Mesendoderm (in vitro differentiated cells): ENCODE data around the gene LPIN3.

Experiments used
- DNase-seq: peaks from one replicate; pipeline ENCODE4 v3.0.0; 2013
- H2AK5ac ChIP-seq: 2 replicates; pipeline ENCODE4 v1.6.1; 2013; ENCODE audit warnings: low read length, inconsistent platforms
- H2BK120ac ChIP-seq: 2 replicates; pipeline ENCODE4 v1.6.1; 2013; ENCODE audit warnings: low read depth, mild to moderate bottlenecking, low read length, moderate library complexity, mixed read lengths
- H2BK15ac ChIP-seq: replicated peaks from 2 replicates; pipeline ENCODE4 v1.6.1; 2013; ENCODE audit warnings: low read depth, mild to moderate bottlenecking, moderate library complexity
- H2BK5ac ChIP-seq: 2 replicates; pipeline ENCODE4 v1.6.1; 2013; ENCODE audit warnings: low read length, inconsistent platforms
- H3K18ac ChIP-seq: 2 replicates; pipeline ENCODE4 v1.6.1; 2013; ENCODE audit warnings: mild to moderate bottlenecking, low read length, mixed read lengths
- H3K23ac ChIP-seq: one replicate; pipeline ENCODE4 v1.6.1; 2013; ENCODE audit warnings: low read length
- H3K27ac ChIP-seq: 2 replicates; pipeline ENCODE4 v1.5.1; 2013; ENCODE audit warnings: low read depth, mild to moderate bottlenecking, inconsistent platforms, low read length, moderate library complexity
- H3K27me3 ChIP-seq: 2 replicates; pipeline ENCODE4 v1.6.1; 2013; ENCODE audit warnings: low read length, control low read depth, mild to moderate bottlenecking, inconsistent platforms; ENCODE audit not compliant: insufficient read depth, poor library complexity
- H3K36me3 ChIP-seq: 2 replicates; pipeline ENCODE4 v1.6.1; 2013; ENCODE audit warnings: low read length, inconsistent platforms; ENCODE audit not compliant: control insufficient read depth, insufficient read depth
- H3K4ac ChIP-seq: one replicate; pipeline ENCODE4 v1.6.1; 2013; ENCODE audit warnings: low read depth, mild to moderate bottlenecking, low read length, moderate library complexity
- H3K4me1 ChIP-seq: 2 replicates; pipeline ENCODE4 v1.6.1; 2013; ENCODE audit warnings: low read depth, low read length, inconsistent platforms; ENCODE audit not compliant: control insufficient read depth
- H3K4me2 ChIP-seq: 2 replicates; pipeline ENCODE4 v1.6.1; 2013; ENCODE audit warnings: low read length
- H3K4me3 ChIP-seq: 2 replicates; pipeline ENCODE4 v1.5.1; 2013; ENCODE audit warnings: mild to moderate bottlenecking, low read length
- H3K56ac ChIP-seq: one replicate; pipeline ENCODE4 v1.6.1; 2013; ENCODE audit warnings: low read length
- H3K79me1 ChIP-seq: 2 replicates; pipeline ENCODE4 v1.6.1; 2013; ENCODE audit warnings: low read length, inconsistent platforms
- H3K79me2 ChIP-seq: 2 replicates; pipeline ENCODE4 v1.6.1; 2013; ENCODE audit warnings: mild to moderate bottlenecking, low read length; ENCODE audit not compliant: control insufficient read depth, insufficient read depth
- H3K9ac ChIP-seq: 2 replicates; pipeline ENCODE4 v1.6.1; 2013; ENCODE audit warnings: low read length, inconsistent platforms
- H4K5ac ChIP-seq: one replicate; pipeline ENCODE4 v1.6.1; 2013; ENCODE audit warnings: low read length
- H4K8ac ChIP-seq: one replicate; pipeline ENCODE4 v1.6.1; 2013; ENCODE audit warnings: low read depth, mild to moderate bottlenecking, control low read depth, low read length, moderate library complexity
- WGBS: extraction: QIAGEN DNeasy Blood & Tissue Kit; methylation state at CpG from one replicate; pipeline ENCODE4 v1.1.7; 2013; ENCODE audit warnings: low lambda C conversion rate, missing lambda C conversion rate; ENCODE audit not compliant: insufficient coverage; ENCODE audit errors: extremely low coverage; 5-methylcytosine and 5-hydroxymethylcytosine counted together

Gene LPIN3

GRCh38 chr20:41380551-41381193 lies 40.1 kb downstream of the LPIN3 start:
- Histone ChIP-seq H4K8ac (no peak overlapping the region), H3K79me2 (no peaks in the 10 kb centered on the region), H3K27ac (no peak overlapping the region), H3K18ac (no peak overlapping the region), H3K4me1 (no peaks in the 10 kb centered on the region), H4K5ac (no peak overlapping the region), H3K4me3 (no peak overlapping the region), H3K79me1 (no peaks in the 10 kb centered on the region), H3K27me3 (no peaks in the 10 kb centered on the region), H3K36me3 (no peaks in the 10 kb centered on the region), H3K4me2 (no peak overlapping the region), H3K23ac (no peak overlapping the region), H3K9ac (no peak overlapping the region), H3K4ac (no peak overlapping the region), H3K56ac (no peak overlapping the region), H2BK15ac (no peak overlapping the region), H2BK120ac (no peak overlapping the region), H2BK5ac (no peak overlapping the region), H2AK5ac (no peak overlapping the region)
- no CpG with 5 or more reads among the region's 12 CpGs for WGBS
- DNase-seq: no peak

GRCh38 chr20:41382791-41383305 lies 42.2 kb downstream of the LPIN3 start:
- Histone ChIP-seq H3K56ac (no peak overlapping the region), H3K9ac (no peak overlapping the region), H2BK5ac (no peak overlapping the region), H2BK15ac (no peak overlapping the region), H3K27me3 (no peaks in the 10 kb centered on the region), H3K4me1 (no peaks in the 10 kb centered on the region), H3K18ac (no peak overlapping the region), H2BK120ac (no peak overlapping the region), H3K79me2 (no peaks in the 10 kb centered on the region), H3K23ac (no peak overlapping the region), H3K79me1 (no peaks in the 10 kb centered on the region), H3K4me3 (no peak overlapping the region), H3K27ac (no peak overlapping the region), H3K4me2 (no peak overlapping the region), H3K4ac (no peak overlapping the region), H3K36me3 (no peaks in the 10 kb centered on the region), H4K8ac (no peak overlapping the region), H4K5ac (no peak overlapping the region), H2AK5ac (no peak overlapping the region)
- no CpG with 5 or more reads among the region's 7 CpGs for WGBS
- DNase-seq: no peak

GRCh38 chr20:41386502-41387427 lies 46.1 kb downstream of the LPIN3 start:
- Histone ChIP-seq H3K36me3 (no peaks in the 10 kb centered on the region), H3K56ac (no peak overlapping the region)

GRCh38 chr20:41387444-41387851 lies 46.8 kb downstream of the LPIN3 start:
- Histone ChIP-seq H3K18ac (no peak overlapping the region), H3K4me1 (no peaks in the 10 kb centered on the region), H3K9ac (no peak overlapping the region), H3K36me3 (no peaks in the 10 kb centered on the region), H2BK120ac (no peak overlapping the region), H3K4me2 (no peak overlapping the region), H3K4me3 (no peak overlapping the region), H2AK5ac (no peak overlapping the region), H2BK15ac (no peak overlapping the region), H3K56ac (no peak overlapping the region), H2BK5ac (no peak overlapping the region), H3K79me1 (no peaks in the 10 kb centered on the region), H3K27me3 (no peaks in the 10 kb centered on the region), H3K79me2 (no peaks in the 10 kb centered on the region), H4K5ac (no peak overlapping the region), H3K4ac (no peak overlapping the region), H3K27ac (no peak overlapping the region), H4K8ac (no peak overlapping the region), H3K23ac (no peak overlapping the region)
- no CpG with 5 or more reads among the region's 9 CpGs for WGBS
- peak; percentile 61 for DNase-seq

More at GRCh38 chr20:41386502-41387427, 46.1 kb downstream of the LPIN3 start:
- Histone ChIP-seq H4K5ac (no peak overlapping the region), H3K79me2 (no peaks in the 10 kb centered on the region), H2BK15ac (no peak overlapping the region), H3K27ac (no peak overlapping the region), H3K27me3 (no peaks in the 10 kb centered on the region), H3K18ac (no peak overlapping the region), H3K4me1 (no peaks in the 10 kb centered on the region), H3K4me3 (no peak overlapping the region), H3K4ac (no peak overlapping the region), H4K8ac (no peak overlapping the region), H3K79me1 (no peaks in the 10 kb centered on the region), H3K4me2 (no peak overlapping the region), H3K23ac (no peak overlapping the region), H2AK5ac (no peak overlapping the region), H3K9ac (no peak overlapping the region), H2BK5ac (no peak overlapping the region), H2BK120ac (no peak overlapping the region)
- WGBS: no CpG with 5 or more reads among the region's 14 CpGs
- DNase-seq: no peak

- H2AK5ac ChIP-seq: no peak overlapping the region
- no peak overlapping the region for H2BK15ac ChIP-seq
- no peak for DNase-seq
- H3K4me1 ChIP-seq: no peaks in the 10 kb centered on the region
- H3K79me1 ChIP-seq: no peaks in the 10 kb centered on the region
- no peaks in the 10 kb centered on the region for H3K79me2 ChIP-seq
- H2BK120ac ChIP-seq: no peak overlapping the region
- H3K4ac ChIP-seq: no peak overlapping the region
- WGBS: no CpG with 5 or more reads among the region's 3 CpGs
- H4K8ac ChIP-seq: no peak overlapping the region
- H3K9ac ChIP-seq: no peak overlapping the region
- H3K27me3 ChIP-seq: no peaks in the 10 kb centered on the region
- no peak overlapping the region for H3K18ac ChIP-seq
- no peak overlapping the region for H3K27ac ChIP-seq
- no peak overlapping the region for H2BK5ac ChIP-seq
- no peaks in the 10 kb centered on the region for H3K36me3 ChIP-seq
- no peak overlapping the region for H4K5ac ChIP-seq
- no peak overlapping the region for H3K4me3 ChIP-seq
- H3K56ac ChIP-seq: no peak overlapping the region
- H3K4me2 ChIP-seq: no peak overlapping the region
- no peak overlapping the region for H3K23ac ChIP-seq
Observed at GRCh38 chr20:41390889-41391288, 50.3 kb downstream of the LPIN3 start.
